Tibial nerve (tissue), 4 donors: ENCODE data around the gene C18orf32. TPM values are rescaled to one million over a fixed set of nuclear protein-coding genes. Genes with fewer than 3 reads are reported as not detected.

Experiments
- DNase-seq, 2 donors: peaks; one replicate each; pipeline ENCODE4 v3.0.0-alpha.2; 2019; ENCODE audit warnings: low spot score in 2 of 2
- H3K27ac ChIP-seq, 4 donors: fragments of 200-600 bp; sonication (generic) in 3 of 4; one replicate each; pipeline ENCODE4 v1.5.1; 2017 to 2019; ENCODE audit warnings: mild to moderate bottlenecking in 1 of 4
- H3K27me3 ChIP-seq, 2 donors: fragments of 200-600 bp; sonication (generic) in 1 of 2; one replicate each; pipeline versions ENCODE4 v1.5.1 to v1.6.0; 2017 to 2019
- H3K36me3 ChIP-seq, 3 donors: fragments of 200-600 bp; sonication (generic); one replicate each; pipeline ENCODE4 v1.5.1; 2018 to 2019
- H3K4me1 ChIP-seq, 4 donors: fragments of 200-600 bp; sonication (generic) in 3 of 4; one replicate each; pipeline ENCODE4 v1.5.1; 2017 to 2019
- H3K4me3 ChIP-seq, 4 donors: fragments of 200-600 bp; sonication (generic) in 3 of 4; one replicate each; pipeline ENCODE4 v1.5.1; 2017 to 2019; ENCODE audit warnings: mild to moderate bottlenecking in 1 of 4, moderate library complexity in 1 of 4
- H3K9me3 ChIP-seq, 4 donors: fragments of 200-600 bp; sonication (generic) in 3 of 4; one replicate each; pipeline ENCODE4 v1.5.1; 2017 to 2019
- EP300 ChIP-seq, 2 donors: sonication (generic); formaldehyde crosslinking; IDR thresholded peaks; one replicate each; pipeline ENCODE4 v1.6.1; 2017; ENCODE audit warnings: antibody characterized with exemption in 2 of 2, mild to moderate bottlenecking in 1 of 2
- POLR2A ChIP-seq, 2 donors: fragments of 450-650 bp; IDR thresholded peaks; one replicate each; pipeline ENCODE4 v1.6.1; 2017; ENCODE audit warnings: antibody characterized with exemption in 2 of 2, mild to moderate bottlenecking in 2 of 2, moderate library complexity in 2 of 2
- WGBS, 2 donors: methylation state at CpG; one replicate each; pipeline ENCODE4 v1.1.5; 2018; 5-methylcytosine and 5-hydroxymethylcytosine counted together
- total RNA-seq, 4 donors: library from RNA; depleted of rRNA; stranded (reverse); fragments of >200 nt; gene quantifications; one replicate each; pipeline ENCODE4 v1.1.0, GENCODE V29; 2016
- TF ChIP-seq, protein P1 (sequence below), 5 experiments: fragments of 200-600 bp in 3 of 5; fragments of 450-650 bp in 2 of 5; sonication (generic) in 3 of 5; IDR thresholded peaks; one replicate each; pipeline ENCODE4 v1.5.1; 2016 to 2019; ENCODE audit warnings: antibody characterized with exemption in 5 of 5, mild to moderate bottlenecking in 3 of 5, moderate library complexity in 2 of 5

Gene C18orf32
- total RNA-seq, 4 donors from 2014 or later: 22.2 to 38.5 (median 26.7) TPM

DNA sequence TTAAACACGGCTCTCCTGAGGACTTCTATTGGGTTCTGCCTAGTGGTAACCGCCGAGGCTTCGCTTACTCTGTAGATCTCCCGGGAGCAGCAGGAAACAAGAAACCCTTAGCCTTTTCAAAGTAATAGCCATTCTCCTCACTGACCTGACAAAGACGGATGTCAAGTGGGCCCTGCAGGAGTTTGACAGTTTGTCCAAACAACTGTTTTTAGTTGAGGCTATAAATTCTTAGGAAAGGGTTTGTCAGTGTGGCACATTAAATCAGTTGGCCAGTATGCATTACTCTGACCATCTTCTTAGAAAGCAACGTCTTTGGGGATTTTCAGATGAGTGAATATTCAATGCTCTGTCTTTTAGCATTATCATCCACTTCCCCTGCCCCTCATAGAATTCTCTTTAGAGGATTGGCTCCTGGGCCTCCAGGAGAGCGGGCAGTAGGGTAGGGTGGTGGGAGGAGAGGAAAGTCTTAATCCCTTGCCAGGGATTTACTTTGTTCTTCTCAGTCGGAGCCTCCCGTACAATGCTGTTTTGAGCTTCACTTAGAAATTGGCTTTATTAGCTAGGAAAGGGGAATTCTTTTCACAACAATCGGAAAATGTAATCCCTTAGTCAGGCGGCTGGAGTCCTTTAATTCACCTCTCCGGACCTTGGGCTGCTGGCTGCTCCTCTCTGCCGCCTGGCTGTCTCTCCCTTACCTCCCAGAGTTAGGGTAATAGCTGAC lies 13.3 kb upstream of the C18orf32 start:
- peaks cover 0 to 21% of the 10 kb centered on the region in 2 donors for H3K27me3 ChIP-seq
- H3K27ac ChIP-seq: no peak overlapping the region
- no peak overlapping the region for H3K4me3 ChIP-seq
- no peak for TF ChIP-seq POLR2A (IDR thresholded peaks at IDR 0.05)
- TF ChIP-seq EP300 (IDR thresholded peaks at IDR 0.05): no peak
- TF ChIP-seq, protein P1, sequence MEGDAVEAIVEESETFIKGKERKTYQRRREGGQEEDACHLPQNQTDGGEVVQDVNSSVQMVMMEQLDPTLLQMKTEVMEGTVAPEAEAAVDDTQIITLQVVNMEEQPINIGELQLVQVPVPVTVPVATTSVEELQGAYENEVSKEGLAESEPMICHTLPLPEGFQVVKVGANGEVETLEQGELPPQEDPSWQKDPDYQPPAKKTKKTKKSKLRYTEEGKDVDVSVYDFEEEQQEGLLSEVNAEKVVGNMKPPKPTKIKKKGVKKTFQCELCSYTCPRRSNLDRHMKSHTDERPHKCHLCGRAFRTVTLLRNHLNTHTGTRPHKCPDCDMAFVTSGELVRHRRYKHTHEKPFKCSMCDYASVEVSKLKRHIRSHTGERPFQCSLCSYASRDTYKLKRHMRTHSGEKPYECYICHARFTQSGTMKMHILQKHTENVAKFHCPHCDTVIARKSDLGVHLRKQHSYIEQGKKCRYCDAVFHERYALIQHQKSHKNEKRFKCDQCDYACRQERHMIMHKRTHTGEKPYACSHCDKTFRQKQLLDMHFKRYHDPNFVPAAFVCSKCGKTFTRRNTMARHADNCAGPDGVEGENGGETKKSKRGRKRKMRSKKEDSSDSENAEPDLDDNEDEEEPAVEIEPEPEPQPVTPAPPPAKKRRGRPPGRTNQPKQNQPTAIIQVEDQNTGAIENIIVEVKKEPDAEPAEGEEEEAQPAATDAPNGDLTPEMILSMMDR (IDR thresholded peaks at IDR 0.05): no peak
- WGBS, 2 donors: 33 to 40% methylated on average over 14 of the region's 14 CpGs
- no peaks in the 10 kb centered on the region for H3K4me1 ChIP-seq
- H3K36me3 ChIP-seq: no peaks in the 10 kb centered on the region
- no peak for DNase-seq
- no peaks in the 10 kb centered on the region for H3K9me3 ChIP-seq

DNA sequence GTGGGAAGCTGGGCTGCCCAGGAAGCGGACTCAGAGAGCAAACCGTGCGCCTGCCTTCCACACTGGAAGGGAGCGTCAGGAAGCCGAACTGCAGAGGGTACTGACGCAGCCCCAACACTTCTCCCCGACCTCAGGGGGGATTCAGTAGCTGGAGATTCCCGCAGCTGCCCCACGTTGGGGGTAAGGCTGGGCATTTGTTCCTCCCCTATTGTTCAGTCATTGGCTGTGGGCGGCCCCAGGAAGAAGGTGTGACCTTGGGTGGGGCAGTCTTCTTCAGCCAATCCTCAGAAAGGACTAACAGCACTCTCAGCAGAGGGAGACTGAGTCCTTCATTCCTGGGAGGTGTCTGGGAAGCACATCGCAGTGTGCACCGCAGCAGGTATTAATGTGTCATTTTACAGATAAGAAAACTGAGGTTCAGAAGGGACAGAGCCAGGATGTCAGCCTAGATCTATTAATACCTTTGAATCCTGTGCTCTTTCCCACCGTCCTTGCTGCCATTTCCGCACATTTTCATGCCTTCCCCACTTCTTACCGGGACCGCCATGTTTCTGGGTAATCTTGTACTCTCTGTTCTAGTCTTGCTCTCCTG lies 12.1 kb upstream of the C18orf32 start:
- no peak overlapping the region for H3K4me3 ChIP-seq
- TF ChIP-seq, protein P1 (IDR thresholded peaks at IDR 0.05): no peak
- TF ChIP-seq EP300 (IDR thresholded peaks at IDR 0.05) (no peak), POLR2A (IDR thresholded peaks at IDR 0.05) (no peak)
- peaks cover 0 to 21% of the 10 kb centered on the region in 2 donors for H3K27me3 ChIP-seq
- 72 to 77% methylated on average over 16 of the region's 16 CpGs for WGBS, 2 donors
- H3K9me3 ChIP-seq: no peaks in the 10 kb centered on the region
- H3K4me1 ChIP-seq: no peaks in the 10 kb centered on the region
- H3K27ac ChIP-seq: no peak overlapping the region
- no peaks in the 10 kb centered on the region for H3K36me3 ChIP-seq
- no peak for DNase-seq

DNA sequence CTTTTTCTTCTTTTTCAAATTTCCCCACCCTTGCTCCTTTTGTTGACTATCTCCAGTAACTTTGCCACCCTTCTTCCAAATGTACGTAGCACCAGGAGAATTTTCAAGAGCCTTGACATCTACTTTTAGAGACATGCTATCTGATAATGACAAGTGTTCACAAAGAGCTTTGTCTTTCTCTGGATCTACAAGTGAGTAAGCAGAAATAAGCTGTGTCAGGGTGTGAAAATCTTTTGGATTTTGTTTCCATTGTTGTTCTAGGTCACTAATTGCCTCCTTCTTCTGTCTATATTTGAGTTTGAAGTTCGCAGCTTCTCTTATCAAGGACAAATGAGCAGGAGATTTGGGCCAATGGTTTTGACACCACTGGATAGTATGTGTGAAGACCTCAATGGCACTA lies 8.4 kb upstream of the C18orf32 start:
- H3K9me3 ChIP-seq: no peaks in the 10 kb centered on the region
- H3K27me3 ChIP-seq: peaks cover 0 to 16% of the 10 kb centered on the region in 2 donors
- peaks cover 0 to 11% (median 5%) of the 10 kb centered on the region in 4 donors for H3K4me1 ChIP-seq
- H3K36me3 ChIP-seq: peaks cover 0 to 2% (median 0%) of the 10 kb centered on the region in 3 donors
- TF ChIP-seq POLR2A (IDR thresholded peaks at IDR 0.05) (no peak), EP300 (IDR thresholded peaks at IDR 0.05) (no peak)
- TF ChIP-seq, protein P1 (IDR thresholded peaks at IDR 0.05): no peak
- 82 to 88% methylated on average over 2 of the region's 2 CpGs for WGBS, 2 donors
- DNase-seq: no peak
- no peak overlapping the region for H3K27ac ChIP-seq
- no peak overlapping the region for H3K4me3 ChIP-seq

DNA sequence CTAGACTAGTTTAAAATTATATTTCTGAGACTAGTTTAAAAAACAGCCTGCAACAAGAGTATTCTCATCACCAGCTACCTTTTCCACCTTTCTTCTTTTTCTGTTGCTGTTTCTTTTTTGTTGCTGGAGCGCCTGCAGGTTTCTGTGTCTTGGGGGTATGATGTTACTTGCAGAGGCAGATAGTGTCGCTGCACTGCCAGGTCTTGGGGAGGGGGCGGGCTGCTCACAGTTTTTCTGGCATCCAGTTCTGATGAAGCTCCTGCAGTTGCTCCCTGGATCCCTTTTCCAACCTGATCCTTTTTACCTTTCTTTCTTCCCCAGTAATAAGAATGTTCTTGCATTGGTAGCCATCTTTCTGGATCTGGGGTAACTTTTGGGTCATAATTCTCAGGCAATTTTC lies 8.0 kb upstream of the C18orf32 start:
- TF ChIP-seq EP300 (IDR thresholded peaks at IDR 0.05) (no peak), POLR2A (IDR thresholded peaks at IDR 0.05) (no peak)
- TF ChIP-seq, protein P1 (IDR thresholded peaks at IDR 0.05): no peak
- Histone ChIP-seq H3K9me3 (no peaks in the 10 kb centered on the region), H3K4me1 (peaks cover 0 to 15% (median 6%) of the 10 kb centered on the region in 4 donors), H3K4me3 (no peak overlapping the region), H3K36me3 (peaks cover 0 to 6% (median 0%) of the 10 kb centered on the region in 3 donors), H3K27ac (no peak overlapping the region), H3K27me3 (peaks cover 0 to 12% of the 10 kb centered on the region in 2 donors)
- DNase-seq: no peak
- WGBS, 2 donors: 64 to 70% methylated on average over 3 of the region's 3 CpGs

DNA sequence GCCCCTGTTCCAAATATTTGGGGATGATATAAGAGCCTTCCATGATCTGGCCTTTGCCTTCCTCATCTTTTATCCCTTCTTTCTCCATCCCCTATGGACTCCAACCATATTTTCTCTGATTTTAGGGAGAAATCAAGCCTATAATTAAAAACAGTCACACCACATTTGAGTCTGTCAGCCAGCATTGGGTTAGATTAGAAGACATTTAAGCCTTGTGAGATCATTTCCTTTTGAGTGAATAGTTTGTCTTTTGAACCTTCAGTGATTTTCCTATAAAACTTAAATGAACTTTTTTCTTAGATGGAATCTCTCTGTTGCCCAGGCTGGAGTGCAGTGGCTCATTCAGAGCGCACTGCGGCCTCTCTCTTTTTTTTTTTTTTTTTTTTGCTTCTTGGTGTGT lies 7.6 kb upstream of the C18orf32 start:
- H3K4me3 ChIP-seq: no peak overlapping the region
- H3K27me3 ChIP-seq: peaks cover 0 to 8% of the 10 kb centered on the region in 2 donors
- H3K27ac ChIP-seq: no peak overlapping the region
- H3K36me3 ChIP-seq: peaks cover 0 to 11% (median 0%) of the 10 kb centered on the region in 3 donors
- H3K9me3 ChIP-seq: no peaks in the 10 kb centered on the region
- TF ChIP-seq POLR2A (IDR thresholded peaks at IDR 0.05) (no peak), EP300 (IDR thresholded peaks at IDR 0.05) (no peak)
- TF ChIP-seq, protein P1 (IDR thresholded peaks at IDR 0.05): no peak
- H3K4me1 ChIP-seq: peaks cover 0 to 19% (median 6%) of the 10 kb centered on the region in 4 donors
- 72 to 78% methylated on average over 2 of the region's 2 CpGs for WGBS, 2 donors
- DNase-seq: no peak
